ENCODE results near the gene ASIC4. TPM values are rescaled to one million over a fixed set of nuclear protein-coding genes. Genes with fewer than 3 reads are reported as not detected.

The ASIC4 gene
- total and polyA plus RNA-seq, 2 of the 13 experiments (the other 11 are each of a cell fraction or from before 2014, with no cell fraction given): 0.03 TPM; not detected in 1

DNA sequence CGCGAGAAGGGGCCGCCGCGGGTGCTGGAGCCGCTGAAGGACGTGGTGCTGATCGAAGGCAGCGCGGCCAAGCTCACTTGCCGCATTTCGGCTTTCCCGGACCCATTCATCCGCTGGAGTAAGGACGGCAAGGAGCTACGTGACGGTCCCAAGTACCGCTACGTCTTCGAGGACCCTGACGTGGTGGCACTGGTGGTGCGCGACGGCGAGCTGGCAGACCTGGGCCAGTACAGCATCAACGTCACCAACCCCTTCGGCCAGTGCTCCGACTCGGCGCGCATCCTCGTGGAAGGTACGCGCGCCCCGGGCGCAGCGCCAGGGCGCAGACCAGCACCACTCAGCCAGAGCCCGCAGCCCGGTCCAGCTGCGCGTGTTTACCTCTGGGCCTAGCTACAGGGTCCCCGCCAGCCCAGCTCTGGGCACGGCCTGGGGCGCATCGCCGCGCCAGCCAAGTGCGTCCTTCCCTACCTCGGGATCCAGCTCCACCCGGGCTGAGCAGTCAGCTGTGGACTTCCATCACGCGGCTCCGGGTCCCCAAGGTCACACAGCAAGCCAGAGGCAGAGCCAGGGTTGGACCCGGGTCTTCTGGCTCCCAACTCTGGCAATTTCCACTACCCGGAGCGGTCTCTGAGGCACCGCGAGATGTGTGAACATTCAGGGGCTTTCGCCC, 17.3 kb upstream of the ASIC4 start (continued):
- TF ChIP-seq, protein P1, sequence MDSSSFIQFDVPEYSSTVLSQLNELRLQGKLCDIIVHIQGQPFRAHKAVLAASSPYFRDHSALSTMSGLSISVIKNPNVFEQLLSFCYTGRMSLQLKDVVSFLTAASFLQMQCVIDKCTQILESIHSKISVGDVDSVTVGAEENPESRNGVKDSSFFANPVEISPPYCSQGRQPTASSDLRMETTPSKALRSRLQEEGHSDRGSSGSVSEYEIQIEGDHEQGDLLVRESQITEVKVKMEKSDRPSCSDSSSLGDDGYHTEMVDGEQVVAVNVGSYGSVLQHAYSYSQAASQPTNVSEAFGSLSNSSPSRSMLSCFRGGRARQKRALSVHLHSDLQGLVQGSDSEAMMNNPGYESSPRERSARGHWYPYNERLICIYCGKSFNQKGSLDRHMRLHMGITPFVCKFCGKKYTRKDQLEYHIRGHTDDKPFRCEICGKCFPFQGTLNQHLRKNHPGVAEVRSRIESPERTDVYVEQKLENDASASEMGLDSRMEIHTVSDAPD (CRISPR knock-in tag; IDR thresholded peaks at IDR 0.05): 0 out of 2 replicates have a peak, but pooled peaks have one; percentile 52
- TF ChIP-seq TCF12 (IDR thresholded peaks at IDR 0.05) (no peak), TCF12 (CRISPR knock-in tag; IDR thresholded peaks at IDR 0.05) (0 out of 2 replicates have a peak, but pooled peaks have one; percentile 34), MAFG (CRISPR knock-in tag; IDR thresholded peaks at IDR 0.05) (no peak), ARID2 (CRISPR knock-in tag; IDR thresholded peaks at IDR 0.05; ENCODE audit: borderline replicate concordance) (0 out of 2 replicates have a peak, but pooled peaks have one; percentile 33), KDM3A (CRISPR knock-in tag; IDR thresholded peaks at IDR 0.05; ENCODE audit: low read depth) (0 out of 2 replicates have a peak, but pooled peaks have one; percentile 42), ZBTB7A (CRISPR knock-in tag; IDR thresholded peaks at IDR 0.05) (0 out of 2 replicates have a peak, but pooled peaks have one; percentile 29), ZBTB38 (CRISPR knock-in tag; IDR thresholded peaks at IDR 0.05) (peak; percentile 66; the same call in 1 of the 2 replicates)
- TF ChIP-seq, protein P2, sequence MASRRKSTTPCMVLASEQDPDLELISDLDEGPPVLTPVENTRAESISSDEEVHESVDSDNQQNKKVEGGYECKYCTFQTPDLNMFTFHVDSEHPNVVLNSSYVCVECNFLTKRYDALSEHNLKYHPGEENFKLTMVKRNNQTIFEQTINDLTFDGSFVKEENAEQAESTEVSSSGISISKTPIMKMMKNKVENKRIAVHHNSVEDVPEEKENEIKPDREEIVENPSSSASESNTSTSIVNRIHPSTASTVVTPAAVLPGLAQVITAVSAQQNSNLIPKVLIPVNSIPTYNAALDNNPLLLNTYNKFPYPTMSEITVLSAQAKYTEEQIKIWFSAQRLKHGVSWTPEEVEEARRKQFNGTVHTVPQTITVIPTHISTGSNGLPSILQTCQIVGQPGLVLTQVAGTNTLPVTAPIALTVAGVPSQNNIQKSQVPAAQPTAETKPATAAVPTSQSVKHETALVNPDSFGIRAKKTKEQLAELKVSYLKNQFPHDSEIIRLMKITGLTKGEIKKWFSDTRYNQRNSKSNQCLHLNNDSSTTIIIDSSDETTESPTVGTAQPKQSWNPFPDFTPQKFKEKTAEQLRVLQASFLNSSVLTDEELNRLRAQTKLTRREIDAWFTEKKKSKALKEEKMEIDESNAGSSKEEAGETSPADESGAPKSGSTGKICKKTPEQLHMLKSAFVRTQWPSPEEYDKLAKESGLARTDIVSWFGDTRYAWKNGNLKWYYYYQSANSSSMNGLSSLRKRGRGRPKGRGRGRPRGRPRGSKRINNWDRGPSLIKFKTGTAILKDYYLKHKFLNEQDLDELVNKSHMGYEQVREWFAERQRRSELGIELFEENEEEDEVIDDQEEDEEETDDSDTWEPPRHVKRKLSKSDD (CRISPR knock-in tag; IDR thresholded peaks at IDR 0.05; ENCODE audit: low read depth): no peak

Measured in HepG2 (cell line).